HG03432 (cell line): ENCODE data around the gene SCAPER.
"Not testable (repeated sequence)": the region's sequence is repeated elsewhere in the genome, so short reads cannot be mapped to it uniquely, and the experiment has no call there.

Experiments
- ATAC-seq: cut with Tn5 transposase; IDR thresholded peaks from one replicate; pipeline ENCODE4 v1.9.1; 2021; ENCODE audit warnings: mild to moderate bottlenecking, moderate library complexity; ENCODE audit not compliant: unreplicated experiment

SCAPER gene

DNA sequence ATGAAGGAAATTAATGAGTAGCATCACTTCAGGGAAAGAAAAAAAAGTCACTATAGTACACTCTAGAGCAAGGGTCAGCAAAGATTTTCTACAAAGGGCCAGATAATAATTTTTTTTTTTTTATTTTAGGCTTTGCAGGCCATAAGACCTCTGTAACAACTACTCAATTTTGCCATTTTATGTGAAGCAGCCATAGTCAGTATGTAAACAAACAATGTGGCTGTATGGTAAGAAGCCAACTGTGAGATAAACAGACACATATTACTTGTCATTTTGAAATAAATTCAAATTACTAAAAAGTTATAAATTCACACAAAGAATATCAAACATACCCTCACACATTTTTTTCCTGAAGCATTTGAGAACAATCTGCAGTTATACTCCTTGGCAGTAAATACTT, 40.6 kb downstream of the SCAPER start:
- ATAC-seq, result no peak

DNA sequence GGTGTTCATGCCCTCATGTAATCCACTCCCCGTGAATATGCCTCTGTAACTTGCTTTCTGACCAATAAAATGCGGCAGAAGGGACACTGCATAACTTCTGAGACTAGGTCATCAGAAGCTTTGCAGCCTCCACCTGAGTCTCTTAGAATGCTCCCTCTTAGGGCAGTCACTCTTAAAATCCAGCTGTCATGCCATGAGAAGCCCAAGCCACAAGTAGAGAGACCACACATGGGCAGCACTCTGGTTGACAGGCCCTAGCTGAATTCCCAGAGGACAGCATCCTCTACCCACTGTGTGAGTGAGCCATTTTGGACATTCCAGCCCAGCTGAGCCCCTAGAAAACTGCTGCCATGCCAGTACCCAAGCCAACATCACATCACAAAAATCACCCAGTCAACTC, 41.4 kb downstream of the SCAPER start:
- no peak for ATAC-seq

DNA sequence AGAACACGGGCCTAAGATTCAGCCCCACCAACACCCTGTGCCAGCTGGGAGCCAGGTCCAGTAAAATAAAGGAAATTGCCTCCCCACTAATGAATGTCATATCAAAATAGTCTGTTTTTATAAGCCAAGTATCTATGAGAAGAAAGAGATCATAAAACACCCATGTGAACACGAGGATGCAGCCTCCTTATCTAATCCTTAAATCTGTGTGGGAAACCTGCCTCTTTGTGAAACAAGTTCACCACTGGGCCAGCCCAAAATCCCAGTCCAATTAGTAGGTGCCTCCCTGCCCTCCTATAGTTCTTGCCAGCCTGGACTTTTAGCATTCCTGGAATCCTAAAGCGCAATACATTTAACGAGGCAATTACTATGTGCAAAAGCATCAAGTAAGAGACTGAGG, 42.0 kb downstream of the SCAPER start:
- ATAC-seq, result no peak

DNA sequence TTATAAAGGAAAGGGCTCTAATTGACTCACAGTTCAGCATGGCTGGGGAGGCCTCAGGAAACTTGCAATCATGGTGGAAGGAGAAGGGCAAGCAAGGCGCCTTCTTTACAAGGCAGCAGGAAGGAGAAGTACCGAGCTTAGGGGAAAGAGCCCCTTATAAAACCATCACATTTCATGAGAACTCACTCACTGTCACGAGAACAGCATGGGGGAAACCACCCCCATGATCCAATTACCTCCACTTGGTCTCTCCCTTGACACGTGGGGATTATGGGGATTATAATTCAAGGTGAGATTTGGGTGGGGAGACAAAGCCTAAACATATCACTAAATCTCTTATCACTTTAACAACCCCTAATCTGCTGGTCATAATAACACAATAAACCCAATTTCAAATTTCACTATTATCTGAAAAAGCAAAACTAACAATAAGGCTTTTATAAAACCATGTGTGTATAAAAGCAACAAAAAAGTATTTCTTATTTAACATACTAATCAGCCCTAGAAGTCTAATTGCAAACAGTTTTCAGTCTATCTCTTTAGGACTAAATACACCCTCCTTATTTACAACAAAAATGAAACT, 43.2 kb downstream of the SCAPER start:
- no peak for ATAC-seq

DNA sequence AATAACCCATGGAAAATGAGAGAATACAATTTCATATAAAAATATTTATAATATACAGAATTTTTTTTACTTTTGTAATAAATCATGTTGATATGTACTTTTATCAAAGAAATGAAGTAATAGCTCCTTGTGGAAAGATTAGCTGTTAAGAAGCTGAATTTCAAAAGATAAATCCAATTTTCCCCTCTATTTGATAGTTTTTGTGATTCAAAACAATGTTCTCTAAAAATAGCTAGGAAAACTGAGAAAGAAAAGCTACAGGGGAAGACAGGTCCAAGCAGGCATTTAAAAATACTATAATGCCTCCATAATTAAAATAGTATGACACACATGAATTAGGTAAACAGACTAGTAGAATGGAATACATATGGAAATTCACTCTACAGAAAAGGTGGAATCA, 44.9 kb downstream of the SCAPER start:
- ATAC-seq, result no peak

DNA sequence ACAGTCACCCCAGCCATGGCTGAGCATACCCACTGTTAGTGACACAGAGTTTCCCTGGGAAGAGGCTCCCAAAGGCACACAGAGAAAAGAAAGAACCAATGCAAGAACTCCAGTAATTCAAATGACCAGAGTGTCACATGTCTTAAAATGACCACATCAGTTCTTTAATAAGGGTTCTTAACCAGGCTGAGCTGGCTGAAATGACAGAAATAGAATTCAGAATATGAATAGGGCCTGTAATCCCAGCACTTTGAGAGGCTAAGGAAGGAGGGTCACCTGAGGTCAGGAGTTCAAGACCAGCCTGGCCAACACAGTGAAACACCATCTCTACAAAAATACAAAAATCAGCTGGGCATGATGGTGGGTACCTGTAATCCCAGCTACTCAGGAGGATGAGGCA, 54.8 kb downstream of the SCAPER start:
- ATAC-seq, result not testable (repeated sequence)

DNA sequence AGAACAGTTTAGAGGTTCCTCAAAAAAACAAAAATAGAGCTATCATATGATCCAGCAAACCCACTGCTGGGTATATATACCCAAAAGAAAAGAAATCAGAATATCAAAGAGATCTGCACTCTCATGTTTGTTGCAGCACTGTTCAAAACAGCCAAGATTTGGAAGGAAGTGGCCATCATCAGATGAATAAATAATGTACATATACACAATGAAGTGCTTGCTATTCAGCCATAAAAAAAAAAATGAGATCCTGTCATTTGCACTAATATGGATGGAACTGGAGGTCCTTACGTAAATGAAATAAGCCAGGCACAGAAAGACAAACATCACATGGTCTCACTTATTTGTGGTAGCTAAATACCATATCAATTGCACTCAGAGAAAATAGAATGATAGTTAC, 58.4 kb downstream of the SCAPER start:
- no peak for ATAC-seq

DNA sequence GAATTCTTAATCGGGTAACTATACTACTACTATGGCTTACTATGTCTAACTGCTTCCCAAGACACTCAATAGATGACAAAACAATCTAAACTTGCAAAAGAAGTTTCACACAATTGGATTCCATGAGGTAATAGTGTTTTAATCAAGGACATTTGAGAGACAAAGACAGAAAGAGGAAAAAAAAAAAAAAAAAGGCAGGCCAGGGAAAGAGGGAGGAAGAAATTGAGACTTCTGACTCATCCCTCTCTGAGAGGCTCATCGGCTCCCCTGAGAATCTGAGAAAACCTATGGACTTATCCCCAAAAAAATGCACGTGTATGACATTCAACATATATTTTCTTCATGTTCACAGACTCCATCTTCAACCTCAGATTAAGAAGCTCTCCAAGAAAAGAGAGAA, 61.0 kb downstream of the SCAPER start:
- ATAC-seq, result no peak

DNA sequence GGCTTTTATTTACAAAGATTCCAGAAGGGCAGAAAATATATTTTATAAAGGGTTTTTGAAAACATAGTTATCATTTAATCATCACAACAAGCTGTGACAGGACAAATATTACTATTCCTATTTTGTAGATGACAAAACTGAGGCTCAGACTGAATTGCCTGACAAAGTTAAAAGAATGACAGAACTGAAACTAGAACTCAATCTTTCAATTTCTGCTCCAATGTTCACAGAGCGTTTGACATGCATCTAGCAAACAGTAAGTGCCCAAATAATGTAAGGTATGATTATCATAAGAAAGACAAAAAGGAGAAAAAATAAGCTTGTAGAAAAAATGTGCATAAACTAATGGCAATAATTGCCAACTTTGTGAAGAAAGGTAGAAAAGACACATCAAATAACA, 61.9 kb downstream of the SCAPER start:
- ATAC-seq, result no peak

DNA sequence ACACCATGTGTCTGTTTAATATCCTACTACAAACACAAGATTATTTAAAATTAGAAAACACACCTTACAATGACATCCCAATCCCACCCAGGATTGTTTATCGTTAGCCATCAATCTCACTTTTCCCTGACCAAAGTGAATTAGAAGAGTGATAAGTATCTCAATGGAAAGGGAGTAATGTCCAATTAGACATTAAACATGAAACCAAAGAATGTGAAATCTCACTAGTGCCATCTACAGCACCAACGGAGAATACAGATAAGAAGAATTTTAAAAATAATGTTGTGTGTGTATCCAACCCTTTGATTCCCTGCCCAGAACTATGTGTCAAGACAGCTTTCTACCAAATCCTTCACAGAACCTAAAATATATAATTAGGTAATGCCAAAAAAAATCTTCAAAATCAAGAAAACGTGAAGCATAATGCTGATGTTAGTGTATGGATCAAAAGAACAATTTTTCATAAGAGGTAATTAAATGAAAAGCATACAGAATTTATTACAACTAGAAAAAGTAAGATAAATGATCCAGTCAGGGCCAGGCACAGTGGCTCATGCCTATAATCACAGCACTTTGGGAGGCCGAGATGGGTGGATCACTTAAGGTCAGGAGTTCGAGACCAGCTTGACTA, 64.2 kb downstream of the SCAPER start:
- ATAC-seq, result no peak

DNA sequence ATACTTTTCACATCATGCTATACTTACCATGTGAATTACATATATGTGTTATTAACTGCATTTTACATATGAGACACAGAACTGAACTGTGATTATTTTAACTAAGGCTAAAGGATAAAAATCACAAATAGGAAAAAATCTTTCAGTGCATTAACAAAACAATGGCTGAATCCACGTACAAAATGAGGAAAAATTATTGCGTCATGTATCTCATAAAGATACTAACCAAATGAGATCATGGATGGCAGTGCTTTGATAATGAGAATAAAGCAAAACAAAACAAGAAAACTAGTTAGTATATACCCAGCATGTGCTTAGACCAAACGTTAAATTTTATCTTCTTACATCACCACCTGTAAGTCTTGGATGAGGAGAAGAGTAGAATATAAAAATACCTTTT, 66.0 kb downstream of the SCAPER start:
- ATAC-seq, result no peak

DNA sequence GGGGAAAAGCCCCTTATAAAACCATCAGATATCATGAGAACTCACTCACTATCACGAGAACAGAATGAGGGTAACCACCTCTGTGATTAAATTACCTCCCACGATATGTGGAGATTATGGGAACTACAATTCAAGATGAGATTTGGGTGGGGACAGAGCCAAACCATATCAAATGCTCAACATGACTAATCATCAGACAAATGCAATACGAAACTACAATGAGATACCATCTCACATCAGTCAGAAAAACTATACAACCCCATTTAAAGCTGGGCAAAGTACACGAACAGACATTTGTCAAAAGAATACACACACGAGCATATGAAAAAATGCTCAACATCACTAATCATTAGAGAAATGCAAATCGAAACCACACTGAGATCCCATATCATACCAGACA, 67.7 kb downstream of the SCAPER start:
- no peak for ATAC-seq

DNA sequence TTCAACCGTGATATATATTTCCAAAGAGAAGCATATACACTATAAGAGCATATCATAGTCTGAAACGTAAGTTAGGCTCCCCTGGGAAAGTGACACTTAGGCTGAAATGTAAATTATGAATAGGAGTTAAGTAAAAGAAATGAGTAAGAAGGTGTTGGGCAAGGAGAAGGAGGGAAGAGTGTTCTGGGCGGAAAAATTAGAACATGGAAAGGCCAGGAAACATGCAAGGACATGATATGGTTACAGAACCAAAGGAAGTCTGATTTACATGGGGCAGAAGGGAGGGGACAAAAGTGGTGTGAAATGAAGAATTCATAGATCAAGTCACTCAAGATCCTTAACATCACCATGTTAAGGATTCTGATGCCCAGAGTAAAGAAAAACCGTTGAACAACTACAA, 75.2 kb downstream of the SCAPER start:
- no peak for ATAC-seq

DNA sequence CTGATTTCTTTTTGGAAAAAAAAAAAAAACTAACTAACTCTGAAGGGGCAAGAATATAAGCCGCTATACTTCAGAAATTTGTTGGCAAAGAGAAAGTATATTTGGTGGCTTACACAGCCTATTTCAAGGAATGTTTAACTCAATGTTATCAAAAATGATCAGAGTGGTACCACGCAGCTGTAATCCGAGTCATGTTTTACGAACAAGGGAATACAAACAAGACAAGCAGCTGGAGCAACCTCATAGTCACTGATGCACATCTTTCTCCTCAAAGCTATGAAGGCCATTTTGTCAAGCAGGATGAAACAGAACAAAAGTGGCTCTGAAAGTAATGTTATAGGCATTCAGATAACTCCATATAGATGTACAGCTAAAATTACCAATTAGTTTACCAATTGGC, 81.2 kb downstream of the SCAPER start:
- ATAC-seq, result no peak

DNA sequence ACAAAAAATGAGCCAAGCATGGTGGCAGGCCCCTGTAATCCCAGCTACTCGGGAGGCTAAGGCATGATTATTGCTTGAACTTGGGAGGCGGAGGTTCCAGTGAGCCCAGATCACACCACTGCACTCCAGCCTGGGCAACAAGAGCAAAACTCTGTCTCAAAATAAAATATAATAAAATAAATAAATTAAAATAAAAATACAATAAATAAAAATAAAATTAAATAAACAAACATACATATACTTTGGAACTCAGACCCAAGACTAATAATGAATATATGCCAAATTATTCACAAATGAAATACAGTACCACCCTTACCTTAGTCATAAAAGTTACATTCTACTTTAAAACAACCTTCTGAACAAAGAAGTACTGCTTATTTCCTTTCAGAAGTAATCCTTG, 81.8 kb downstream of the SCAPER start:
- ATAC-seq, result no peak

DNA sequence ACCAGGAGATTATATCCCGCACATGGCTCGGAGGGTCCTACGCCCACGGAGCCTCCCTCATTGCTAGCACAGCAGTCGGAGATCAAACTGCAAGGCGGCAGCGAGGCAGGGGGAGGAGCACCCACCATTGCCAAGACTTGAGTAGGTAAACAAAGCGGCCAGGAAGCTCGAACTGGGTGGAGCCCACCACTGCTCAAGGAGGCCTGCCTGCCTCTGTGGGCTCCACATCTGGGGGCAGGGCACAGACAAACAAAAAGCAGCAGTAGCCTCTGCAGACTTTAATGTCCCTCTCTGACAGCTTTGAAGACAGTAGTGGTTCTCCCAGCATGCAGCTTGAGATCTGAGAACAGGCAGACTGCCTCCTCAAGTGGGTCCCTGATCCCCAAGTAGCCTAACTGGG, 86.2 kb downstream of the SCAPER start:
- not testable (repeated sequence) for ATAC-seq

DNA sequence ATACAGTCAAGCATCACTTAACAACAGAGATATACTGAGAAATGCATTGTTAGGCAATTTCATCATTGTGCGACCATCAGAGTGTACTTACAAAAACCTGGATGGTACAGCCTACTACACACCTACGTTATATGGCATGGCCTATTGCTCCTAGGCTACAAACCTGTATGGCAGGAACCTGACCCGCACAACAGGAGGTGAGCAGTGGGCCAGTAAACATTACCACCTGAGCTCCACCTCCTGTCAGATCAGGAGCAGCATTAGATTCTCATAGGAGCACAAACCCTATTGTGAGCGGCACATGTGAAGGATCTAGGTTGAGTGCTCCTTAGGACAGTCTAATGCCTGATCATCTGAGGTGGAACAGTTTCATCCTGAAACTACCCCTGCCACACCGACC, 89.7 kb downstream of the SCAPER start:
- ATAC-seq, result no peak

DNA sequence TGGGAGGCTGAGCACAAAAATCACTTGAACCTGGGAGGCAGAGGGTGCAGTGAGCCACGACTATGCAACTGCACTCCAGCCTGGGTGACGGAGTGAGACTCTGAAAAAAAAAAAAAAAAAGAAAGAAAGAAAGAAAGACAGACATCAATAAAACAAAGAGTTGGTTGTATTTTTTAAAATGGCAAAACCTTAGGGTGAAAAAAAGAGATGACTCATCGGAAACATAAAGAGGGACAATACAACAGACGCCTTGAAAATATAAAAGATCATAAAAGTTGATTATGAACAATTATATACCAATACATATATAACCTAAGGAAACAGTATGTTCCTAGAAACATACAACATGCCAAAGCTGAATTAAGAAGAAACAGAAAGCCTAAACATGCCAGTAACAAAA, 92.8 kb downstream of the SCAPER start:
- ATAC-seq, result no peak

DNA sequence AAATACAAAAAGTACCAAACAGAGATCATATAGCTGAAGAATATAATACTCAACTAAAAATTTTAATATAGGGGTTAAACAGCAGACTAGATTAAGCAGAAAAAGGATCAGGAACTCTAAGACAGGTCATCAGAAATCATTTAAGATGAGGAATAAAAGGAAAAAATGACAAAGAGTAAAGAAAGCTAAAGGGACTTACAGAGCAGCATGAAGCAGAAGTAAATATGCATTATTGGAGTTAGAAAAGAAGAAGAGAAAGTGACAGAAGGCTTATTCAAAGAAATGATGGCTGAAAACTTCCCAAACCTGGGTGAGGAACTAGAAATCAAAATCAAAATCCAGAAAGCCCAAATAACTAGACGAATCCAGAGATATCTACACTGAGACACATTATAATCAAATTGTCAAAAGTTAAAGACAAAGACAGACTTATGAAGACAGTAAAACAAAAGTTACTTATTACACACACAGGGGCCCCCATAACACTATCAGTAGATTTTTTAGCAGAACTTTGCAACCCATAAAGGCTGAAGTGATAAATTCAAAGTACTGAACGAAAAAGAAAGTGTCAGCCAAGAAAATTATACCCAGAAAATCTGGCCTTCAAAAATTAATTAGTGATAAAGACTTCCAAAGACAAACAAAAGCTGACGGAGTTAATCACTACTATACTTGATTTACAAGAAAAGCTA, 95.6 kb downstream of the SCAPER start:
- no peak for ATAC-seq

DNA sequence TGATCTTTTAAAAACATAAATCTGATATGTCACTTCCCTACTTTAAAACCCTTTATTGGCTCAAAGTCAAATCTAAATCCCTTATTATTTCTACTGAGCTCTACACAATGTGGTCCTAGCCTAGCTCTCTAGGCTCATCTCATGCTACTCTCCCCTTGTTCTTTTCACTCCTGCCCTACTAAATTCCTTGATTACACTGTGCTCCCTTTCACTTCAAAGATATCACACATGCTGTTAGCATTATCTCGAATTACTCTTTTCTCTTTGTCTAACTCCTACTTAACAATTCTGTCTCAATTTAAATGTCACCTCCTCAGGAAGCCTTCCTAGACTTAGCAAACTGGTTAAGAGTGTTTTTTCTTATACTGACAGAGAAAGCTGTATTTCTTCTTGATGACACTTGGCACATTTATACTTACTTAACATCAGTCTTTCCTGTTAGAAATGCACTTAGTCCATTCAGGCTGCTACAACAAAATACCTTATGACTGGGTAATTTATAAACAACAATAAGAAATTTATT, 102.0 kb downstream of the SCAPER start:
- no peak for ATAC-seq

DNA sequence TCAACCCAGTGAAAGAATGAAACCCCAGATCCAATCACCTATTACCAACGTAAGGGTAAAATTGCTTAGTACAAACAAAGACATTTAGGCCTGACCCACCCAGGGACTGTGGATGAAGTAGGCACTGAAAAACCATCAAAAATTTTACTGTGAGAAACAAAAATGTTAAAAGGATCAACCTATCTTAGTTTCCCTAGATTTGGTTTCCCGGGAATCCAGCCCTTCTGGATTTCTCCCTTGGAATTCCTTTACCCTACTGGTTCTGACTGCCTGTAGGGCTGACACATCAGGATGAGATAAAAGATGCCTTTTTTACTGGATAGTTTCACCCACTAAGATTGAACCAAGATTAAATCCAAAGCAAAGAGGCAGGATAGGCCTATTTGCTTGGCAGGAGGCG, 102.7 kb downstream of the SCAPER start:
- ATAC-seq, result no peak

DNA sequence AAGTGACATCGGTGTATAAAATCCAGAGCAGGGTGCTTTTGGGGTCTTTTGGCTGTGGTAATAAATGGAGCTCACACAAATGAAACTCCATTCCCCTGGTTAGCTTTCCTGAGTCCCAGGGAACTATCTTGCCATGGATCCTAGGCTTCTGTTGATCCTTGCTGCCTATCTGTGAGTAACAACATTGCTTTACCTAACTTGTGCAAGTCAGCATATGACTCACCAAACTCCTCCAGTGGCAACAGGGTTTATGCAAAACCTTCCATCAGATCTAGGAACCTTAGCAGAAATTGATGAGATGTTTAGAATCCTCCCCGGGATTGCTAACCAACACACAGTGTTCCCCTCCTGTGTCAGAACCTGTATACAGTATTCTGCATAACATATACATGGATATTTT, 105.4 kb downstream of the SCAPER start:
- ATAC-seq, result no peak
